ENCODE results near the gene COL9A1.

The COL9A1 gene

DNA sequence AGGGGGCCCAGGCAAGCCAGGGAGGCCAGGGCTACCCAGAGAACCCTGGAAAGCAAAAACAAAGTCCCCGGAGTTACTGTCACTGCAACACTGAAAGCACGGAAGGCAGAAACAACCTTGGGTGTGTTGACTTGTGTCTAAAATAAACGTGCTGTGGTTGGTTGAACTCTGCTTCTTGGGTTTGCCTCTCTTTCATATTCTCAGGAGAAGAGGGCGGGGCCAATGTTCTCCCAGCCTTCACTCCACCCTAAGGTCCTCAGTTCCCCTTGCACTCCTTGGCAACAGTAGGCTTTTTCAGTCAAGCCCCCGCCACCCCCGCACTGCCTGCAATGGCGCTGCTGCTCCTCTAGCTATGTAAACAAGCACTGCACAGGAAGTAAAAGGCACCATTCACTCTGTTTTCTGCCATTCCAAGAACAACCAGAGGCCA, 60.9 kb downstream of the COL9A1 start:
- in situ Hi-C loops (cut with MboI; ENCODE audit: low pct_unique_long_range_greater_than_20kb, low sequenced_read_pairs) = no loop called here

DNA sequence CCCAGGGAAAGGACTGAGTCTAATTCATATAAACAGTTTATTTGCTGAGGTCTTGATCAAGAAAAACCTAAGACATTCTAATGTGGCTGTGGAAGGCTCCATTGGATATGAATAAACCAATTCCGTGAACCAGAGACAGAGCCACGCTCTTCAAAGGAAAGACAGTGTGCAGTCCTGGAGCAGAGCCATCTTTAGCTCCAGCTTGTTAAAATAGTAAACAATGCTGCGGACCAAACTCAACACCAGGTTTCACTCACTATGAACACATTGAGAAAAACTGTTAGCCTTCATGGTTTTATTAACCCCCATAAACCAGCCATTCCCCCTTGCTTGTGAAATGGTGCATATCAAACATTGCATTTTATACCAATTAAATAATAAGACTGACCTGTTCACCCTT, 61.9 kb downstream of the COL9A1 start:
- DNase-seq = no peak

More for the DNA sequence above, 60.9 kb downstream of the COL9A1 start:
- DNase-seq = no peak

DNA sequence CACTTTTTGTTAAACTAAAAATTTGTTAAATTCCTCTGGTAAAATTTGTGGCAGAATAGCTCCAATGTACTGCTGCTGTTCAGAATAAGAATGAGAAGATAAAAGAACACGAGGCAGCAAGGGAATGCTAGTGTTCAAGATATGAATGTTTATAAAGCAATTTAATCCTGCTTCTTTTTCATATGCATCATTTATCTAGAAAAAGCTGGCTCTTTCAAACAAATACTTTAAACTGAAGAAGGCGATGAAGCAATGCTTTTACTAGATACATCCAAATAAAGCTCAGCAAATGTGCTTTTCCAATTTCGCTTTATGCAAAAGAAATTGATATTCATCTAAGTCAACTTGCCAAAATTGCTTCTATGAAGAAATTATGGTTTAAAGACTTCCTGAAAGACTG, 66.5 kb downstream of the COL9A1 start:
- no peak for DNase-seq
- in situ Hi-C loops (cut with MboI; ENCODE audit: low pct_unique_long_range_greater_than_20kb, low sequenced_read_pairs) = no loop called here

More for the DNA sequence above, 61.9 kb downstream of the COL9A1 start:
- in situ Hi-C loops (cut with MboI; ENCODE audit: low pct_unique_long_range_greater_than_20kb, low sequenced_read_pairs) = no loop called here

DNA sequence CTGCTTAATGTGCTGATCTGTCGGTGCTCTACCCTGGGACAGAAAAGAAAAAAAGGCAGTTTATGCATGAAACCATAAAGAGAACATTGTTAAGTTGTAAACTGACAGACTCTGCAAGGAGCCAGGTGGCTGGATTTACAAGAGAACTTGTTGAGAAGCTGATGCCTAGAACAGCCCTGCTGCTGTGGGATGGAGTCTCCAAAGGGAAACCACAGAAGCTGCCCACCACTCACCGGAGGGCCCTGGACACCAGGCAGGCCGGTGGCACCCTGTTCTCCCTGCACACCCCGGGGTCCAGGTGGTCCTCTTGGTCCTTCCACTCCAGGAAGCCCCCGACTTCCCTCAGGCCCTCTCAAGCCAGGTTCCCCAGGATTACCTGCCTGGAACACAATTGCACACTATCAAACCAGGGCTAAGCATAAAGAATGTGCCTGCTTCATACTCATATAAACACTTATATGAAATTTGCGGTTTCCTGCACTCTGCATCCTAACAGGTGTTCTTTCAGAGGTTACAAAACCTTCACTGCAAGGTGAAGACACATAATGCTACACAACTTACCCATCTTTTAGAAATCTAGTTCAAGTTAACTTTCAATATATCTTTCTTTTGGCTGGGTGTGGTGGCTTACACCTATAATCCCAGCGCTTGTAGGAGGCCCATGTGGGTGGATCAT, 68.2 kb downstream of the COL9A1 start:
- no peak for DNase-seq
- in situ Hi-C loops (cut with MboI; ENCODE audit: low pct_unique_long_range_greater_than_20kb, low sequenced_read_pairs) = no loop called here

DNA sequence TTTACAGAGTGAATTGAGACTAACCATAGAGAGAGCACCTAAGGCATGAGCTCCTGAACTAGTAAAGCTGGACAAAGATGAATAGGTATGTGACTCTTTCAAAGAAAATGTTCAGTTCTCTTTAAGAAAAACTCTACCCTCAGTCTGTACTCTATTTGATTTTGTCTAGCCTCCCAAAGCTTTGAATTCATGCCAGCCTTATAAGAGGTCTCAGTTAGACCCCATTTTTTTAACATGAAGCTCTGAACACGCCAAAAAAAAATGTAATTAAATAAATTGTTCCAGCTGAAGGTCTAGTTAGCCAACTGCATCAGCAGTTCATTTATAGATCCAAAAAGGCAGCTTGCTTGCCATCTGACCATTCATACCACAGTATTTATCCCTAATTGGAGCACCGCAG, 71.6 kb downstream of the COL9A1 start:
- DNase-seq = no peak
- in situ Hi-C loops (cut with MboI; ENCODE audit: low pct_unique_long_range_greater_than_20kb, low sequenced_read_pairs) = no loop called here

DNA sequence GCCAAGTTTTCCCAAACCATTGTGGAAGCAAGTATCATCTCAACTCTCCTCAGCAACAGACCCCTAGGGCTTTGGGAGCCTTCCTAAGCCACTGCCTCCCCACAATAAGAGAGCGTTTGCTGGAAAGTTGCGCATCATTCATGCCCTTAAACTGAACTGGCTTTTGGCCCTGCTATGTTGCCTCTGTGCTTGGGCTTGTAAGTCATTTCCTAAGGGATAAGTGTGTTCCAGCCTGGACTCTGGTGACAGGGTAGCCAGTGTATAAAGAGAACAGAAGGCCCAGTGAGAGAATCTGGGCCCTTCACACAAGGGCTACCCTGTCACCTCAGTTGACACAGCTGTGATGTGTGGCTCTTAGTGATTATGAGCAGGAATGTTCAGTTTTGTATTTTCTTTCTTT, 77.8 kb downstream of the COL9A1 start:
- in situ Hi-C loops (cut with MboI; ENCODE audit: low pct_unique_long_range_greater_than_20kb, low sequenced_read_pairs) = no loop called here
- no peak for DNase-seq

DNA sequence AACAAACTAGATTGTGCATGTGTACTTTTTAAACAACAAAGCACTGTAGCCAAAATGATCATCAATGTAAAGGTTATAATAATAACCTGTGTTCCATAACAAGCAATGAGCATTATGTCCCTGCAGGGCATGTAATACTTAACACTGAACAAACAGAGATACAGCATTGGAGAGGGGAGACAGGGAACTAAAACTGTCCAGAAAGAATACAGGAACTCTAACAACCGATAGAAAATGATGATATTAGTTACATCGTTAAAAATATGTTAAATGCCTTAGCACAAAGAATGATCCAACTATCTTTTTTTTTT, 80.5 kb downstream of the COL9A1 start:
- no peak for DNase-seq
- in situ Hi-C loops (cut with MboI; ENCODE audit: low pct_unique_long_range_greater_than_20kb, low sequenced_read_pairs) = no loop called here

DNA sequence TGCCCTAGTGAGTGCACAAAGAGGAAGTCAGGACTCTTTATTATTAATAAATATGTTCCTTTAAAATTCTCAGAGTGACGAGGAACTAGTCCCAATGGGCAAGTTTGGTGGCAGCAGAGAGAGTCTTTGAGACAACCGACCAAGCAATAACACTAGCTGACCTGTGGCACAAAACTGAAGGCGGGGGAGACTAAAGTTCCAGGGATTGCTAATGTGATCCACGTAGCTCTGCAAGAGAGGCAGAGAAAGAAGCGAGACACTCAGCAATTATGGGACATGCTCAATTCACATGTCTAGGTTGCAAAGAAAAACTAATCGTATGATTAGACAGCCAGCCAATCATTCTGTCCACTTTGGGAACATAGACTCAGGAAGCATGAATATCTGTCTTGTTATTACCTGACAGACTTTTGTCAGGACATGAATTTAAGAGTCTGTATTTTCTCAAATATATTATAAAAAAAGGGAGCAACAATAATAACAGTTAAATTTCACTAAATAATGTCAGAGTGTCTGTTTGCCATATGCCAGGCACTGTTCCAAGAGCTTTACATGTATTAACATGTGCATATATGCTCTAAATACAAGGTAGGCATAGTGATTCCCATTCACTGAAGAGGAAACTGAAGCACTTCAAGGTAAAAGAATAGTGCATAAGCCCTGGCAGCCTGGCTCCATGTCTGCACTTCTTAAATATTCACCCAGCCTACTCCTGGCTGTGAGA, 81.0 kb downstream of the COL9A1 start:
- no peak for DNase-seq
- in situ Hi-C loops (cut with MboI; ENCODE audit: low pct_unique_long_range_greater_than_20kb, low sequenced_read_pairs) = no loop called here

DNA sequence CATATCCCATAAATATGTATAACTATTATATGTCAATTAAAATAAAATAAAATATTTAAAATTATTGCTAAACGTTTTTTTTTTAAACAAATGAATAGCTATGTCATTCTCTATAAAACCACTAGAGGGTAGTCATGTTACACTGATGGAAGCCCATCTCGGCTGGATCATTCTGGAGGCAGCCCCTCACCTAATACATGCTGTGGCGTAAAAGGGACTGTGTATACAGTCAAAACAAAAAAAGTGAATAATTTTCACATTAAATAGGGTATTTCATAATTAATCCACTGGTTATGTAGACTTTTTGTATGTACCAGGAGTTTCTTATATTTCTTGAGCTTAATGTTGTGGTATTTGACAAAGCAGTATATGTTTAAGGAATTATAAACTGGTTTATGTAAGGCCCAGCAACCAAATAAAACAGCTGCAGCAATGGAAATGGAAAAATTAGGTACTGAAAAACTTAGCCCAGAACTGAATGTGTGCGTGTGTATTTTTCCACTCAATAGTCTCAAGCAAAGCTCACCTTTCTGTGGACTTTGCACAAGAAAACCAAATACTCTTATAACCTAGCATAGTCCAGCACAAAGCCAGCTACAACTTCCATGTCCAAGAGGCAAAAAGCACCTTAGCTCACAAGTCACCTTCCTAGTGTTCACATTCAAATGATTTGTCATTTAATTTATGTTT, 81.7 kb downstream of the COL9A1 start:
- DNase-seq = peak; percentile 39
- in situ Hi-C loops (cut with MboI; ENCODE audit: low pct_unique_long_range_greater_than_20kb, low sequenced_read_pairs) = no loop called here

DNA sequence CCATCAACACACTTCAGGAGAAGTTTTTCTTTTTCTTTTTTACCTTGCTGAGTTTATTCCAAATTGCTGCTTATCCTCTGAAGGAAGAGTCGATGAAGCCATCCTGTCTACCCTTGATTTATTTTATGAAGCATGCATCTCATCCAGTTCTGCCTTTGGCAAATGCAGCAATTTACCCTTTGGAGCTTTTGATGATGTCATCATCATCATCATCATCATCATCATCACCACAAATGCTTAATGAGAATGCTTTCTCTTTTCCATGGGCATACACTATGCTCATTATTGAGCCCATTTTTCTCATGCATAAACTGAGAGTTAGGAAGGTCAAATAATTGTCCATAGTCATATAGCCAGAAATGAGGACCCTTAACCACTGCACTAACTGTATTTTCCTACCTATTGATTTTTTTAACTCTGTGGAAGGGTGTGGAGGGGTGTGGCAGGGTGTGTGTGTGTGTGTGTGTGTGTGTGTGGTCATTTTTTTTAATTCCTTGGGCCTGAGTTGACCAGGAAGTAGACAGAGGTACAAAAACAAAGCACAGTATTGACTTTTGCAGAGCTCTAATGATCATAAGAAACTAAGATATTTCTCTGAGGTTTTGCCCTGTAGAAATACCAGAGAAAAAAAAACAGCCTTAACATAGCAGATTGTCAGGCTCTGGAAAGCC, 82.8 kb downstream of the COL9A1 start:
- in situ Hi-C loops (cut with MboI; ENCODE audit: low pct_unique_long_range_greater_than_20kb, low sequenced_read_pairs) = no loop called here
- no peak for DNase-seq

DNA sequence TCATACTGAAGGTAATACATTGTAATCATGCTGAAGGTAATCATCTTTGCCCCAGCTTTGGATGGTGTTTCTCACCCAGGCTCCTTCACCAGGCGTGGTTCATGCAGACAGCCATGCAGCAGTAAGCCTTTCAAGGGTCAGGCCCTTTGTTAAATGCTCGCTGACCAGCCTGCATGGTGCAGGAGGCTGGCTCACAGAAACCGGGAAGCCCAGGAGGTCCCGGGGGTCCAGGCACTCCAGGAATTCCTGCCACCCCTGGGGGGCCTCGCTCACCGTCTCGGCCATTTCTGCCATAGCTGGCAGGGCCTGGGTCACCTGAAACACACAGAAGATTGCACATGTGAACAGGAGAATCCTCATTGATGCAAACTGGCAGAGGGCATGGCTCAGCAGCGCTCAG, 86.1 kb downstream of the COL9A1 start:
- in situ Hi-C loops (cut with MboI; ENCODE audit: low pct_unique_long_range_greater_than_20kb, low sequenced_read_pairs) = no loop called here
- no peak for DNase-seq

DNA sequence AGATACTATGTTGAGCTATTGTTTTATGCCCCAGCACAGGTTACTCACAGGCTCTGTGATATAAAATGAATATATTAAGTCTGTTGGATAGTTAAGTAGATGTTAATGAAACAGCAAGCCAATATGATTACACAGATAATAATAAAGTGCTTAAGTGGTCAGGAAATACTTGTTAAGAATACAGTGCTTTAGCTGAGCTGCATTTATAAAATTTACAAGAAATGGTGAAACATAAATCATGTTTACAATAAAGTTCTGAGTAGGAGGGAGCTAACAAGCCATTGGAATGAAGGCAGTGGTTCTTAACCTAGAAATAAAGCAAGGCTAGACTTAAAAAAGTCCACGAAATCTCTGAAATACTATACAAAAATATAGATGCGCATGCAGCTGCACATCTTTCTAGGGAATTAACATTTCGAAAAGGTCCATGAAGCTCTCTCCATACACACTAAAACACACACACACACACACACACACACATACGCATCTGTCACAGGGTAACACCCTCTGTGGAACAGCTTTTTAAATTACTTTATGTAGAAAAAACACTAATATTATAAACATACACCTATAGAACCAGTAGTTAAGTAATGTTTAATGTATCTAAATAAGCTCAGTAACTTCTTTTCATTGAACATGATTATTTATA, 87.3 kb downstream of the COL9A1 start:
- in situ Hi-C loops (cut with MboI; ENCODE audit: low pct_unique_long_range_greater_than_20kb, low sequenced_read_pairs) = no loop called here
- DNase-seq = no peak

DNA sequence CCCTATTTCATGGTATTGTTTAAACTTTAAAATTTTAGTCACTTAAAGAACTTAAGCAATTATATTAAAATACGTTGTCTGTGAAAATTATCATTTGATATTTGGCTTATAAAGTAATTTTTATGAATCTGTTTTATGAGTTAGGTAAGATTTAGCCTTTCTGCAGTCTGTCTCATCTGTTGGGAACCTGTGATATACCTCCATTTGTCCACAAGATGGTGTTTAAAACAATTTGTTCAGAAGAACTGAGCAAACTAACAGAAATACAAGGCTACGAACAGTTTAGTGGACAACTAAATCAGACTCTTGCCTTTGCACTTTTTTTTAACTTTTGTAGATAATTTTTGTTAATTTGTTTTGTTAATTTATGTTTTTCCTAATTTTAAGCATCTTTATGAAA, 92.4 kb downstream of the COL9A1 start:
- in situ Hi-C loops (cut with MboI; ENCODE audit: low pct_unique_long_range_greater_than_20kb, low sequenced_read_pairs) = no loop called here
- peak; percentile 4 for DNase-seq

DNA sequence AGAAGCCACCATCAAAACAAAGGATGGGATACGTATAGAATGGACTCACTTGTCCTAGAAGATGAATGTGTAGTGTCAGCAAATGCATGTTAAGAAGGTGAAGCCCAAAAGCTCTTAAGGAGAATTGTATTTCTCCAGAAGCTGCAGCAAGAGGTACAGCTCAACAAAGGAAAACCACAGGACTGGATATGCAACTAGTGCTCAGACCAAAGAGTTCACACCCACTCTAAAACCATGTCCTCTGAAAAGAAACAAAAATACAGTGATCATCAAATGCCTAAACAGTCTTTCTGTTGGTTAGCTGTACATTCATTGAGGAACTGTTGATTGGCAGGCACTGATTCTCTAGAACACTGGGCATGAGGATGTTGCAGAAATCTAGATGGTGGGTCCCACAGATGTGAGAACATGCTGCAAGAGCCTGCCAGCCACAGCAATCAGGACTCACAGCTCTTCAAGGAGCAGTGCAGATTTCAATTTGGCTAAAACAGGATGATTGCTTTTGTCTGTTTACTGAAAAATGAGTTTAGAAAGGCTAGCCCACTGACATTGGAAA, 94.6 kb downstream of the COL9A1 start:
- in situ Hi-C loops (cut with MboI; ENCODE audit: low pct_unique_long_range_greater_than_20kb, low sequenced_read_pairs) = no loop called here

DNA sequence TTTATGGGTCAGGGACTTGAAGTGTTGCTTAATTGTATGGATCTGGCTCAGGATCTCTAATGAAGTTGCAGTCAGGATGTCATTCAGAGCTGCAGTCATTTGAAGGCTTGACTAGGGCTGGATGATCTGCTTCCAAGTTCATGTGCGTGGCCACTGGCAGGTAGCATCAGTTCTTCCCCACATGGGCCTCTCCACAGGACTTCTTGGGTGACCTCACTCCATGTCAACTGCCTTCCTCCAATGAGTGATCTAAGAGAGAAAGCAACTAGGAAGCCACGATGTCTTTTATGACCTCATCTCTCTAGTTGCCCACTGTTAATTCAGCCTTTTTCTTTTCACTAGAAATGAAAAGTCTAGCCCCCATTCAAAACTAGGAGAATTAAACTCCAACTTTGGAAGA, 104.1 kb downstream of the COL9A1 start:
- no peak for DNase-seq
- in situ Hi-C loops (cut with MboI; ENCODE audit: low pct_unique_long_range_greater_than_20kb, low sequenced_read_pairs) = no loop called here

More for the DNA sequence above, 94.6 kb downstream of the COL9A1 start:
- DNase-seq = no peak

DNA sequence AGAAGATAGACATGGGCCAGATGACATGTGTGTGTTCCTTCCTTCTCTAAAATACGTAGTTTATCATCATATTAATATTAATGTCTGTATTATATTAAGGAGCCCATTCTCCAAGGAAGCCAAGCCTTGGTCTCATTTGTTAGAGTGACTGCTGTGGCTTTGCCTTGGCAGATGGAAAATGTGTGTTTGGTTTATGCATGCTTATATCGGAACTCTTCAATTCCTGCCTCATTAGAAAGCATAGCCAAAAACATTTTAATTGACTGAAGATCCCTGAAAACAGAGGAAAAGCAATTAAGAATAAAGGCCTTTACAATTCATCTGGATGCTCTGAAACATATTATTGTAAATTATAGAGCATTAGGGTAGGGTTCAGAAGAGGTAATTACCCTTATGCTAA, 106.4 kb downstream of the COL9A1 start:
- in situ Hi-C loops (cut with MboI; ENCODE audit: low pct_unique_long_range_greater_than_20kb, low sequenced_read_pairs) = no loop called here
- DNase-seq = no peak

DNA sequence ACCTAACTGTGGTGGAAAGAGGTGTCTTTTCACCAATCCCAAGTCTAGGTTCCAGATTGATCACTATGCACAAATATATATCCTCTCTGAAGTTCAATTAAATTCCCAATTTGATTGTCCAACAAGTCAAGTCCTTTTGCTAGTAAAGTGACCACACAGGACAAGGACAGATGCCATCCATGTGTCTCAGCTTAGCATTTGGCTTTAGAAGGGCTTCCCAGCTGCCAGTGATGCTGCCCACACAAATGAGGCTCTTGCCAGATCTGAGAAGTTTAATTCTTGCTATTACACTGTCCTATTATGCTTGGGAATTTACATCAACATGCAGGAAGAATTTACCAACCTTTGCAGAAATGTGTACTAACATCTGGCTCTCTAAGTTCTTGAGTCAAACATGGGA, 108.5 kb downstream of the COL9A1 start:
- in situ Hi-C loops (cut with MboI; ENCODE audit: low pct_unique_long_range_greater_than_20kb, low sequenced_read_pairs) = no loop called here
- DNase-seq = no peak

DNA sequence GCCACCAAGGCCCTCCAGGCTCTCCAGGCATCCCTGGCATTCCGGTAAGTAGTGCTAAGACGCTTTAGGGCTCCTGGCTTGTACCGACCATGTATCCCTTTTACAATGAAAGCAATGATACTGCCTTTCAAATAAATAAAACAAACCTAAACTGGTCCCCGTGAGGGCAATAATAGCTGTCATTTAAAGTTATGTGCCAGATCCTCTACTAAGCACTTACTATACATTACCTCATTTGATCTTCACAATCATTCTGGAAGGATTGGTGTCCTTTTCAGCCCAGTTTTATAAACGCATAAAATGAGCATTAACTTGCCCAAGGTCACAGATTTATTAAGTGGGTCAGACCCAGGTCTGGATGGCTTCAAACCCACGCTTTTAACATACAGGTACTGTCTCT, 114.7 kb downstream of the COL9A1 start:
- DNase-seq = no peak
- in situ Hi-C loops (cut with MboI; ENCODE audit: low pct_unique_long_range_greater_than_20kb, low sequenced_read_pairs) = no loop called here

DNA sequence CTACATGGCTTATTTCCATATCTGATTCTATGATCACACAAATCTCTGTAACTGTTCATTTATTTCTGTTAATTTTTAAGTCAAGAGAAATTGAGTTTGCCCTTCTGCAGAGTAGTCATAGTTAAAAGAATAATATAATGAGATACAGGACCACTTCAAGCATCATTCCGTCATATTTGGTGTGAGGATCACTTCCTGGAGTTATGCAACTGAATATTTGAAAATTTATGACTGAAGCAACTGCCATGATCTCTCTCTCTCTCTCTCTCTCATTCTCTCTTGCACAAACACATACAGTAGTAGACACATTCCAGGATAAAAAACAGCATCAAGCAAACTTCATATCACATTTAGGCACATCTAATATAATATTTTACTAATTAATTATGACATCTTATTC, 116.4 kb downstream of the COL9A1 start:
- in situ Hi-C loops (cut with MboI; ENCODE audit: low pct_unique_long_range_greater_than_20kb, low sequenced_read_pairs) = no loop called here
- DNase-seq = no peak
